ENCODE data around the gene BHLHE40.

The BHLHE40 gene

GRCh38 chr3:5022187-5022965, 43.1 kb downstream of the BHLHE40 start:
- no peak for FAIRE-seq

GRCh38 chr3:5022966-5023776, 43.9 kb downstream of the BHLHE40 start:
- no peak for FAIRE-seq

GRCh38 chr3:5023777-5024346, 44.6 kb downstream of the BHLHE40 start:
- FAIRE-seq, result no peak

- no peak for FAIRE-seq
Measured at GRCh38 chr3:5026046-5026362, 46.8 kb downstream of the BHLHE40 start.

GRCh38 chr3:5029715-5030114, 50.5 kb downstream of the BHLHE40 start:
- no peak for FAIRE-seq

GRCh38 chr3:5030152-5030551, 50.9 kb downstream of the BHLHE40 start:
- no peak for FAIRE-seq

GRCh38 chr3:5032844-5033243, 53.6 kb downstream of the BHLHE40 start:
- no peak for FAIRE-seq

All from islet of Langerhans (tissue), 1 donor.